HCEC 1CT (cell line): ENCODE measurements around the gene CD300LG.
"Not testable (repeated sequence)": the region's sequence is repeated elsewhere in the genome, so short reads cannot be mapped to it uniquely, and the experiment has no call there.

Source experiments
- DNase-seq: peaks from one replicate; pipeline ENCODE4 v3.0.0-alpha.2; 2017

Gene CD300LG

DNA sequence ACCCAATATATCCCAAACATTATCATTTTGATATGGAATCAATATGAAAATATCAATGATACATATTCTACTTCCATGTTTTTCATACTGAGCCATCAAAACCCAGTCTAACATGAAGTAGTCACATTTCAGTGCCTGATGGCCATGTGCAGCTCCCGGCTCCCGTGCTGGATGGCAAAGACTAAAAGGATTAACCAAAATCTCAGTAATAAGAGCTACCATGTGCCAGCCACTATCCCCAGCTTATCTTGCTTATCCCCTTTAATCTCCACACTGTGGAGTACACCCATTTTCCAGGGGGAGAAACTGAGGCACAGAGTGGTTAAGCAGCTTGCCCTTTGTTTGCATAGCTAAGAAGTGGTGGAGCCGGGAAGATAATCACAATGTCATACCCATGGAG lies 9.2 kb downstream of the CD300LG start:
- DNase-seq, result no peak

DNA sequence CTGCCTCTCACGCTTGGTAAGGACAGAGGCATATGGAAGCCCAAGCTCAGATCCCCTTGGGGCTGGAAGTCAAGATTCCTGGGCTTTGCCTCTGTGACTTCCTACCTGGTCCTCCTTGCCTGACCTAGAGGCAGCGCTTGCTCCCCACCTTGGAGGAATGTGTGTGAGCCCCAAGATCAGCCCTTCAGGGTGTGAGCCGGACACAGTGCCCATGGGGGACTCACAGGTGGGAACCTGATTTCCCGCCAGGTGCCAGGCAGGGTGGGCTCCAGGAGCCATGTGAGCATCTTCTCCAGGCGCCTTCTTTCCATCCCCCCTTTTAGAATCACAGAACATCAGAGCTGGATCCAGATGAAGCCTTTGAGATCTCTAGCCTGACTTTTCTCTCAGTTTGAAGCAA lies 10.2 kb downstream of the CD300LG start:
- DNase-seq, result no peak

DNA sequence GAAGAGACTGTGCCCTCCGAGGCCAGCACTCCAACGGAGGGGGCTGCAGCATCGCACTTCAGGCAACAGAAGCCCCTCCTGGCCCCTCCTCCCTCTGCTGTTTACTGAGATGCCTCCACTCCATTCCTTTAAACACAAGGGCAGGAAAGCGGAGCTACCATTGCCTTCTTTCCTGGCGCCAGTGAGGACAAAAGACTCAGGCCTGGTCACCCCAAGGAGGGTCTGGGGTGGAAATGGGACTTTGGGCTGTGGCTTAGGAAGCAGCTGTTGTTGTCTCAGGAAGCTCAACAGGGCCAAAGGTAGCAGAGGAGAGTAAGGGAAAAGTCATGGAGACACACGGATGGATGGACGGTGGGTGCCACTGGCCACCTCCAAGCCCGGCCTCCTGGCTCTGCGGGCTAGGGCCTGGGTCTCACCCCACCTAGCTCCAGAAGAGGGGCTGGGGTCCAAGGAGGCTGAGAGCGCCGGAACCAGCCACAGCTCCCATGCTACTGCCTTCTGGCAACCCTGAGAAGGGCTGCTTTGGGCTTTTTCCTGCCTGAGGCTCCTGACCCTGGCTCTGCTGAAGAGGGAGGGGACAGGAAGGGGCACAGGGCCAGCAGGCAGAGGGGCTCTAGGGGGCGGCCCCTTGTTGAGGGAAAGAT lies 11.1 kb downstream of the CD300LG start:
- no peak for DNase-seq

DNA sequence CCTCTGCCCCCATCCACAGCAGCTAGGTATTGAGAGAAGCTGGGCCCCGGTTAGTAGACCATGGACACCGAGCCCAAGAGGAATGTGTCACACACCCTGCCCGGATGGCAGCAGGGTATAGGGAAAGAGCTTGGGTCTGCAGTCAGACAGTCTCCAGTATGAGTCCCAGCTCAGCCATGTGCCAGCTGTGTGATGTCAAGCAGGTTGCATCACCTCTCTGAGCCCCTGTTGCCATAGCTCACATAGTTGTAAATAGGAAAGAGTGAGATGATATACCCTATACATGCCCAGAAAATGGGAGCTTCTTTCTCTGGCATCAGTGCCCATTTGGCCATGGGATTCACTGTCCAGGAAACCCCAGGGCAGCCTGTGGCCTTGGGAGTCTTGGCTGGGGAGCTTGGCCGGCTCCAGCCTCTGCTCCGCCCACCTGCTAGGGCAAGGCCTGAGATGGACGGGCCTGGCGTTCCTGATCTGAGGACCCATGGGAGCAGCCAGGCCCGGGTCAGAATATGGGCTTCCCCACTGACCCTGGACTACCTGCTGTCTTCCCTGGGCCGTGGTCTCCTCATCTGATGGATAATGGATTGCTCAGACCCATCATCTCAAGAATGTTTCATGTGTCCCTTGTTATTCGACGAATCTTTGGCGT lies 13.2 kb downstream of the CD300LG start:
- DNase-seq, result no peak

DNA sequence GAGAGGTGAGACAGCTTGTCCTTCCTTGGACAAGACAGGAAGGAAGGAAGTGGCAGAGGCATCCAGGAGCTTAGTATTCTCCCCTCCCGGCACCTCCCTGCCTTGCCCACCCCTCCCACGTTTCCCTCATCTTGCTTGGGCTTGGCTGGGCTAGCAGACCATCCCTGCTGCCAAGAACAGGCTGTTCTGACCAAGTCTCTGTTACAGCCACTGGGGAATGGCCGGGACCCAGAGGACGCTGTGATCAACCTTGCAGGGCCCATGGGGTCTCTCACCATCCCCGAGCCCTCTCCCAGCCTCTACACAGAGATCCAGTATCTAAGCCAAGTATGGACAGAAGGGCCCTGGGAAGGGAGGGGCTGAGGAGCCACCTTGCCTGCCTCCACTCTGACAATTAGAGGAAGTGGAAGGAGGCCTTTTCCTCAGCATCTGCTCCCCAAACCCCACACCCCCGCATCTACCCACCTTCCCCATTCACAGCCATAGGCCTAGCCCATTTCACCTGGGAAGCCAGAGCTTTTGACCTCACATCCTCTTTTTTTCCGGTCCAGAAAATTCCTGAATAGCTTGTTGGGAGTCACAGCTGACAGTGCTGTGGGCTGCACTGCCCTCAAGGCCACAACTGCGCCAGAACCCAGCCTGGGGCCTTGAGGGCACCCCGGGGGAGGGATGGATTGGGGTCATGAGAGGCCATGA lies 14.1 kb downstream of the CD300LG start:
- DNase-seq, result no peak

DNA sequence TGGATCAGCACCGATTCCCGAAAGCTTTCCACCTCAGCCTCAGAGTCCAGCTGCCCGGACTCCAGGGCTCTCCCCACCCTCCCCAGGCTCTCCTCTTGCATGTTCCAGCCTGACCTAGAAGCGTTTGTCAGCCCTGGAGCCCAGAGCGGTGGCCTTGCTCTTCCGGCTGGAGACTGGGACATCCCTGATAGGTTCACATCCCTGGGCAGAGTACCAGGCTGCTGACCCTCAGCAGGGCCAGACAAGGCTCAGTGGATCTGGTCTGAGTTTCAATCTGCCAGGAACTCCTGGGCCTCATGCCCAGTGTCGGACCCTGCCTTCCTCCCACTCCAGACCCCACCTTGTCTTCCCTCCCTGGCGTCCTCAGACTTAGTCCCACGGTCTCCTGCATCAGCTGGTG lies 15.0 kb downstream of the CD300LG start:
- DNase-seq, result no peak

DNA sequence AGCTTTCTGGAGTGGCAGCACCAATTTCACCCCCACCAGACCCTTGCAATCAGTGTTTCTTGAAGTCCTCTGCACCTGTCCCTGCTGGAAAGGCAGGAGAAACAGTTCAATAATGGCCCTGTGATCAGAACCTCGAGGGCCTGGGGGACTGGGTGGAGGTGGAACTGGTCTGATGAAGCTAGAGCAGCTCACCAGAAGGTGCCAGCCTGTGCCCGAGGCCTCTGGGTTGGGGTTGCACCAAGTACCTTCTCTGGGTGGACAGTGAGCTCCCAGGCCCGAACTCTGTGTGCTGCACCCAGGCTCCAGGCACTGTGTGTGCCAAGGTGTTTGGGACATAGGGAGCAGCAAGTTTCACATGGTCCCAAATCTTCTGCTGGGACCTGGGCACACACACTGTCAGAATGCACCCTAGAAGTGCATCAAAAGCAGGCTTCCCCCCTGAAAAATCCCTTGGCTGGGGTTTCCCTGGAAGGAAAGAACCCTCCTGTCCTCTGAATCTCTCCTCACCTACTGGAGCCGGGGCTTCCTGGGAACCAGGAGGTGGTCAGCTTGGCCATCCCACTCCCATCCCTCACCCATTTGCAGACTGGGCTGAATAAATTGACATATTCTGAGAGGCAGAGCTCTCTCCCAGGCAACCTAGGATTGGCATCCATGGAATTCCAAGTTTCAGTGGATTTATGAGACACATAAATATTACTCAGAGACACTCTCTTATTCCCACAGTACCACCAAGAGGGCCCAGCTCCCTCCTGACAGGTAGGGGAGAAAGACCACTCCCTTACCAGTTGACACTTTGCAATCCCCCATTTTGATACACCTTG lies 17.4 kb downstream of the CD300LG start:
- DNase-seq, result no peak

DNA sequence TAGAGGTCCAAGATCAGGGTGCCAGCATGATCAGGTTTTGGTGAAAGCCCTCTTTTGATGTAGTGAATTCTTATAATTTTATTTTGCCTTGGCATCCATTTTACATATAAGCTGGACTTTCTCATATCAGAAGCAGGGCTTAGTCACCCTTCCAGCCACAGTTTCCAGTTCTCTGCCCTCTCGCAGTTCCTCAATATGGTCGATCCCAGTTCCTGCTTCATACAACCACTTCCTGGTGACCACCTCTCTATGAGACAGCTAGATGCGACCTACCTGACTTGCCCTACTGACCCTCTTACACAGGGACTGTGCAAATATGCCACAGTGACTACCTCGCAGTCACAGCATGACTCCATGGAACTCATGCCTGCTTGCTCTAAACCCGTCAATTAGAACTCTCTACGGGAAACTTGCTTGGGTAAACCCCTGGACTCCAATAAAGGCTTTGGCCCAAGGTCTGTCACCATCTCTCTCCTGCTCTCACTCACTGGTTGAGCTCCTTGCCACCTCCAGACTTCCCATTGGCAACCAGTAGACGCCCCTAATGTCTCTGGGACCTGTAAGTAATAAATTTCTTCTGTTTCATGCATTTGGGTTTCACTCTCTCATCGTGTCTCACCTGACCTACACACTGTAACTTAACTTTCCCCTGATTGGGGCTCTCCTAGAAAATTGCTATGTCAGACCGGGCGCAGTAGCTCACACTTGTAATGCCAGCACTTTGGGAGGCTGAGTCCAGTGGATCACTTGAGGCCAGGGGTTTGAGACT lies 21.4 kb downstream of the CD300LG start:
- DNase-seq, result no peak

DNA sequence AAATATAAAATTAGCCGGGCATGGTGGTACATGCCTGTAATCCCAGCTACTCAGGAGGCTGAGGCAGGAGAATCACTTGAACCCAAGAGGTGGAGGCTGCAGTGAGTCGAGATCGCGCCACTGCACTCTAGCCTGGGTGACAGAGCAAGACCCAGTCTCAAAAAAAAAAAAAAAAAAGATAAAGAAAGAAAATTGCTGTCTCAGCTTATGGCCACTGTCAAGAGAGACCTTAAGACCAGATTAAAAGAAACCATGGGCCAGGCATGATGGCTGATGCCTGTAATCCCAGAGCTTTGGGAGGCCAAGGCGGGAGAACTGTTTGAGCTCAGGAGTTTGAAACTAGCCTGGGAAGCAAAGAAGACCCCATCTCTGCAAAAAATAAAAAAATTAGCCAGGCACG lies 22.1 kb downstream of the CD300LG start:
- not testable (repeated sequence) for DNase-seq

DNA sequence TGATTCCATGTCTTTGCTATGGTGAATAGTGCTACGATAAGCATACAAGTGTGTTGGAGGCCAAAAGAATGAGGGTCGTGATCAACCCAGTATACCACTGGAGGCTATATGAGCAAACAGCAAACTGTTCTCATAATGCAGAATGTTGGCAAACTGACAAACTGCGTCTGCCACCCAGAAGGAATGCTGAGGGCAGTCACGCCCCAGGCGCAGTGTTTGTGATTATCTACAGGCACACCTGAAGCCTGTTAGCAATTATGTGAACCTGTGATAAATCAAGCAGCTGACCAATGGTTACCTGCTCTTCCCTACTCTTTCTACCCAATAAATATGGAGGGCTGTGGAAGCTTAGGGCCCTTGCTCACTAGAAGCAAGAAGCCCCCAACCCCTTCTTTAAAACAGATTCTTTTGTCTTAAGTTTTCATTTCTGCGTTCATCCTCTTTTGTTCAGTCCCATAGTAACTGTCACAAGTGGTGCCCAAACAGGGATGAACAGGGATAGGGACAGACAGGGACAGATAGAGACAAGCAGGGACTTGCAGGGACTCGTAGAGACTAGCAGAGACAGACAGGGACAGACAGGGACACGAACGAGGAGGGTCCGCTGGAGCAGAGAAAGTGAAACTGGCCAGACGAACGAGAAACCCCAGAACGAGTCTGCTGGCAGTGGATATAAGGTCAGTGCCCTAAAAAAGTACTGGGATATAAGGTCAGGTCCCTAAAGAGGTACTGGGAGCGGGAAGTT lies 25.1 kb downstream of the CD300LG start:
- no peak for DNase-seq

DNA sequence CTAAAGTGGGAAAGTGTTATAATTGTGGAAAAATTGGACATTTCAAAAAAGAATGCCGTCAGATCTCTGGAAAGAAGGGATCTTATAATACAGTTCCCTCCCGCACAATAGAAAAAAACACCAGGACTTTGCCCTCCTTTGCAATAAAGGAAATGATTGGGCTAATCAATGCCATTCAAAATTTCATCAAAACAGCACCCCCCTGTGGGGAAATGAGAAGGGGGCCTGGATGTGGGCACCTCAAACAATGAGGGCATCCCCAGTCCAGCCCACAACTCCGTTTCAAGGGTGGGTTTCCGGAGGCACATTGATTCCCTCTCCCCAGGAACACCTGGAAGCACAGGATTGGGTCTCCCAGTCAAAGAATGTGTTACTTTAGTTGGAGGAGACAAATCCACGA lies 26.1 kb downstream of the CD300LG start:
- DNase-seq, result no peak

DNA sequence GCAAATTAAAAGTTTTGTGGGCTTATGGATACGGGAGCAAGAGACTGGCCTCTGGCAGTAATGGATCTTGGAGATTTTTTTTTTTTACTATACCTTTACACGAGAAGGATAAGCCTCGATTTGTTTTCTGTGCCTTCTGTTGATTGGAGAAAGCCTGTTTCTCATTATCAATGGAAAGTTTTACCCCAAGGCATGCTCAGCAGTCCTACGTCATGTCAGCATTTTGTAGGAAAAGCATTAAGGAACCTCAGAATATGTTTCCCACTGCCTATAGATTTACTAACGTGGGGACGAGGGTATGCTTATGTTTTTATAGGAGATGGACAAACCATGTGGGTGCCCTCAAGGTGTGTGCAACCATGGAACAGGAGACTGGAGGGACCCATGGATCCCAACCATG lies 26.8 kb downstream of the CD300LG start:
- DNase-seq, result no peak

DNA sequence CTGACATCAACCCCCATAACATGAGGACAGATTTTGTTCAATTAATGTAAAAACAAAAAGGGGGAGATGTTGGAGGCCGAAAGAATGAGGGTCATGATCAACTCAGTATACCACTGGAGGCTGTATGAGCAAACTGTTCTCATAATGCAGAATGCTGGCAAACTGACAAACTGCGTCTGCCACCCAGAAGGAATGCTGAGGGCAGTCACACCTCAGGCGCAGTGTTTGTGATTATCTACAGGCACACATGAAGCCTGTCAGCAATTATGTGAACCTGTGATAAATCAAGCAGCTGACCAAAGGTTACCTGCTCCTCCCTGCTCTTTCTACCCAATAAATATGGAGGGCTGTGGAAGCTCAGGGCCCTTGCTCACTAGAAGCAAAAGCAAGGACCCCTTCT lies 27.3 kb downstream of the CD300LG start:
- DNase-seq, result no peak

DNA sequence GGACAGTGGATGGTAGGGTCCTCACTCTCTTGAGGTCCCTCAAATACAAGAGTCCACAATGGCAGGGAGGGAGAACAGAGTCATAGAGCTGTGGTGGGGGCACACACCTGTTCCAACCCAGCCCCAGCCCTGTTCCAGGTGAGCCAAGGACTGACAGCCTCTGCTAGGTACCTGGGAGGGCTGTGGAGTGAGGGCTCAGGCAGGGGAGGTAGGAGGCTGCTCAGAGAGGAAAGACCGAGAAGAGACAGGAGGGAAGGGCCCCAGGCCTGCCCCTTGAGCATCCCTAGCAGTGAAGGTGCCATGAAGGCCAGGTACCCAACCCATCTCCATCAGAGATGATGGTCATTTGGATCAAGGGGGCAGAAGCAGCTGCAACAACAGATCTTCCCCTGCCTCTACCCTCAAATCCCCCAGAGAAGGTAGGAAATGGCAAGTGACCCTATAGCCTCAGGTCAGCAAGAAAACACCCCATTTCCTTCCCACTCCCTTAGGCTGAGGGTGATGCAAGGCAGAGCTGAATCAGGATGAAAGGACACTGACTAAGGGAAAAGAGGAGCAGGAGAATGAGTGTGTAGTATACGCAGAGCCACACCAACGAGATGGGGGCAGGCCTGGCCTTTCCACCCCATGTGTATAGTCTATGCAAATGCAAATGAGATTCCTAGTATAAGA lies 28.6 kb downstream of the CD300LG start:
- no peak for DNase-seq

DNA sequence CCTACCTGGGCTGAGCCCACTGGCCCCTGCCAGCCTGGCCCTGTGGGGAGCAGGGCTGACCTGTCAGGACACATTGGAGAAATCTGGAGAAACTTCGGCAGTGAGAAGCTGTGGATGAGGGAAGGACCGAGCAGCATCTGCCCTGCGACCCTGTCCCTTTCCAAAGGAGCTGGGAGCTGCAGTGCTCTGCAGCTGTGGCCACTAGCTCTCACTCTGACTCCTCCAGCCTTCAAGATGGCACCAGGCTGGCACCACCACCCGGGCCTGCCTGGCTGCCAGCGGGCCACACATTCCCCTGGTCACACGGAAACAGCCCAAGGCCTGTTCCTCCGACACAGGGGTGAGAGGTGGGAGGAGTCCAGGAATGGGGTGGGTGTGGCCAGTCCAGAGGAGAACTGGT lies 30.1 kb downstream of the CD300LG start:
- no peak for DNase-seq

DNA sequence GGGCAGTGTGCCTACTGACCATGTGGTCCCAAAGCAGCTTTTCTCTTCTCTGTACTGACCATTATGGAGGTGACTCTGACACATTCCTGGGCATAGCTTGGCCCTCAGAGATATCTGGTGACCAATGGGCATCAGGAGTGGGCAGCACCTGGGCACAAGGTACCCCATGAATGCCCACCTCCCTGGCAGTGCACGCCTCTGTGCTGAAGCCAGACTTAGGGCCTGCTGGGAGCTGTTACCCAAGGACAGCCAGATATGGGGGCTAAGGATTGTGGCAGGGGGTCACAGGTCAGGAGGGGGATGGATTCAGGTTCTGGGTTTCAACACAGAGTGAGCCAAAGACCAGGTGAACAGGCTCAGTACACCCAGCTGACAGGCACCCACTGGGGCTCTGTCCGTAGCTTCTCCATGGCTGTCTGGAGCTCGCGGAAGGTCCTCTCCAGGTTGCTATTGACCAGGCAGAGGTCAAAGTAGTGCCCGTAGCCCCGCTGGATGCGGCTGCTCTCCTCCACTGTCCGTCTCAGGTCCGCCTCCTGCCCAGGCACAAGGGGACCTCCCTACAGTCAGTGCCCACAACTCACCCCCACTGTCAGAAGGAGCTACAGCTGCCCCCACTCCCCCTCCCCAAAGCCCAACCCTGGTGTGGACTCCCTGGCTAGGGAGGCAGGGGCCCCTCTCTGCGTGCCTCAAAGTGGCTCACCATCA lies 30.6 kb downstream of the CD300LG start:
- DNase-seq, result no peak

DNA sequence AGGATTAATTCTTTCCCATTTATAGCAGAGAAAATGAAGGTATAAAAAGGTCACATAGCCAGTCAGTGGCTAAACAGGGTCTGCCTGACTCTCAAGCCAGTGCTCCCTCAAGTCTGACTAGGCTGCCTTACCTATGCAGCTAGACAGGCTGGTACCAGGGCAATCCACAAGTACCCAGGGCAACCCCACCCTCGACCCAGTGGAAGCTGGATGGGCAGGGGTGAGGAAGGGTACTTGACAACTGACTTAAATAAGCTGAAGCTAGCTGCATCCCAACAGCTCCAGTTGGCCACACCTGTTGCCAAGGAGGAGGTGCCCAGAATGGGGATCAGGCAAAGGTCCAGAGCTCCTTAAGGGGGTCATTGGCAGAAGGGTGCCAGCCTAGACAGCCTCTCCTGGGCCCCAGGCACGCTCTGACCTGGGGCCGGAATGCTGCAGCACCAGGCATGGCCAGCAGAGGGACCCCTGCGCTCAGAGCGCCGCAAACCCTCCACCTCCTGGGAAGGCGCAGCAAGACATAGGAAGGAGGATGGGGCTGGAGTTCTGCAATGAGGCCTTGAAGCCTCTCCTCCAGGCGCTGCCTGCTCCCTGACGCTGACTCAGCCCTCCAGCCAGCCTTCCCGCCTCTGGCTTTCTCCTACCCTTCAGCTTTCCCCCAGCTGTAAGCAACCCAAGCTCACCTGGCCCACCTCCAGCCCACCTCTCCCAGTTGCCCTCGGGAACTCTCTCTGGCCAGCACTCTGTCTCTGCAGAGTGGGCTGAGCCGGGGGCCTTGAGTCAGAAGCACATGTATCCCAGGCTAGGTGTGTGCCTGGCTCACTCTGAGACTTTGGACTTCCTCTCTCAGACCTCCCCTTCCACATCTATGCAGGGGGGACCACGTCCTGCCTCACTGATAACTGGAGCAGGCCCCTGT lies 31.5 kb downstream of the CD300LG start:
- peak; percentile 87 for DNase-seq

DNA sequence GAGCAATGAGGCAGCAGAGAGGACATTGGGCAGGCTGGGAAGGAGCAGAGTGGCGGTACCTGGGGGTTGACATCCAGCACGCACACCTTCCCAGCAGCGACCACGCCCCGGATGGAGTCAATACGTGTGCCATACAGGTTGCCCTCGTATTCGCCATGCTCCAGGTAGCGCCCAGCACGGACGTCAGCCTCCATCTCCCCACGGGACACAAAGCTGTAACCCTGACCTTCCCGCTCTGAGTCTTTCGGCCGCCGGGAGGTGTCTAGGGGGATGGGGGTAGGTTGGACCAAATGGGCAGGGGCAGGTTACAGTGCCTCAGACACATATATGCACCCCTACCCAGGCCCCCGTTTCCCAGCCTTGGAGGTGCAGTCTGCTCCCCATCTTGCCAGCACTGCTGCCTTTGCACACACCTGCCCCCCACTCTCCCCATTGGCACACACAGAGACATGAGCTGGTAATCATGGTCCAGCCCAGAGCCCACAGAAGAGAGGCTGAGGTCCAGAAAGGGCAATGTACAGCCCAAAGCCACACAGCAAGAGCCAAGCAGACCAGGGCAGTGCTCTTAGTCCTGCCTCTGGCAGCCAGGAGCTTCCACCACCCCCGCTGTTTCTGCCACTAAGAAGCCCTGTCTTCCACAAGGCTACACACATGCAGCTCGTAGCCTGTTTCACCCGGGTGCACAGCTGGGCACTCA lies 32.9 kb downstream of the CD300LG start:
- no peak for DNase-seq

DNA sequence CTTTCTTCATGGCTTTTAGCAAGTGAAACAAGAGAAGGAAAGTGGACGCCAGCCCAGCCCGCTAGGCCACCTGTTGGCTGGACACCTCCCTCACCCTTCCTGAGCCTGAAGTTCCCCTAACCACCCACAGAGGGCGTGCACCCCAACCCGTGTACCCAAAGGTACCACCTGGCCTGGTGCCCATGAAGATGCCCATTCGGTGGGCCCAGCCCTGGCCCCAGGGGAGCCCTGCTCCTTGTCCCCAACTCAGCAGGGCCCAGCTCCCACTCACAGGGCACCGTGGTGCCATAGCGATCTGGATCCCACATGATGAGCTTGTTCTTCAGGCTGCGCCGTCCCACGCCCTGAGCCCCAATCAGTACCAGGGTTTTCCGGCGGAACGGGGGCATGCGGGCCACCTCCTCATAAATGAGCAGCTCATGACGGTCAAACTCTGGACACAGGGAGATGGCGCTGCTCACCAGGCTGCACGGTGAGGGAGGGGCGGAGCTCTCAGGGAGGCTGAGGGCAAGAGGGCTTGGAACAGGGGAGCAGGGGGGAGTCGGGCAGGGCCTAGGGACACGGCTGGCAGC lies 33.5 kb downstream of the CD300LG start:
- peak; percentile 16 for DNase-seq
